IgD-negative memory B cell (primary cell): Measurements from ENCODE around the gene NXPE4. TPM values are rescaled to one million over a fixed set of nuclear protein-coding genes. Genes with fewer than 3 reads are reported as not detected.
"Not testable (repeated sequence)": the region's sequence is repeated elsewhere in the genome, so short reads cannot be mapped to it uniquely, and the experiment has no call there.

ENCODE experiments used
- H3K27ac Mint-ChIP-seq, 3 donors: one replicate each; pipeline ENCODE4 v1.8.0; 2020 to 2022; ENCODE audit warnings: mild to moderate bottlenecking in 3 of 3, mixed read lengths in 3 of 3, moderate library complexity in 1 of 3
- H3K27me3 Mint-ChIP-seq: one replicate; pipeline ENCODE4 v1.8.0; 2021; ENCODE audit warnings: mixed read lengths
- H3K36me3 Mint-ChIP-seq: one replicate; pipeline ENCODE4 v1.8.0; 2020; ENCODE audit warnings: mild to moderate bottlenecking, mixed read lengths
- H3K4me1 Mint-ChIP-seq, 3 donors: one replicate each; pipeline ENCODE4 v1.8.0; 2020 to 2022; ENCODE audit warnings: mixed read lengths in 3 of 3, mild to moderate bottlenecking in 1 of 3
- H3K4me3 Mint-ChIP-seq, 4 donors: one replicate each; pipeline ENCODE4 v1.8.0; 2020 to 2022; ENCODE audit warnings: mild to moderate bottlenecking in 4 of 4, mixed read lengths in 4 of 4, moderate library complexity in 3 of 4
- H3K9me3 Mint-ChIP-seq, 3 donors: one replicate each; pipeline ENCODE4 v1.8.0; 2020 to 2021; ENCODE audit warnings: mixed read lengths in 3 of 3, mild to moderate bottlenecking in 1 of 3
- polyA plus RNA-seq: library from polyadenylated mRNA; unstranded; fragments of 300-500 nt; fragmentation: Illumina TruSeq; gene quantifications from one replicate; pipeline ENCODE4 v1.2.3, GENCODE V29; 2021

Gene NXPE4
- polyA plus RNA-seq, 1 donor from 2014 or later: not detected

GRCh38 chr11:114615448-114616361 lies 20.1 kb upstream of the NXPE4 start:
- Mint-ChIP-seq H3K27me3 (no peaks in the 10 kb centered on the region), H3K9me3 (peaks cover 0 to 1% (median 0%) of the 10 kb centered on the region in 3 donors), H3K4me3 (no peak overlapping the region), H3K4me1 (no peaks in the 10 kb centered on the region), H3K36me3 (no peaks in the 10 kb centered on the region), H3K27ac (no peak overlapping the region)

- Mint-ChIP-seq H3K27me3 (no peaks in the 10 kb centered on the region), H3K4me1 (no peaks in the 10 kb centered on the region), H3K27ac (no peak overlapping the region), H3K36me3 (no peaks in the 10 kb centered on the region), H3K9me3 (no peaks in the 10 kb centered on the region), H3K4me3 (no peak overlapping the region)
Observed at GRCh38 chr11:114614127-114614720, 18.6 kb upstream of the NXPE4 start.

DNA sequence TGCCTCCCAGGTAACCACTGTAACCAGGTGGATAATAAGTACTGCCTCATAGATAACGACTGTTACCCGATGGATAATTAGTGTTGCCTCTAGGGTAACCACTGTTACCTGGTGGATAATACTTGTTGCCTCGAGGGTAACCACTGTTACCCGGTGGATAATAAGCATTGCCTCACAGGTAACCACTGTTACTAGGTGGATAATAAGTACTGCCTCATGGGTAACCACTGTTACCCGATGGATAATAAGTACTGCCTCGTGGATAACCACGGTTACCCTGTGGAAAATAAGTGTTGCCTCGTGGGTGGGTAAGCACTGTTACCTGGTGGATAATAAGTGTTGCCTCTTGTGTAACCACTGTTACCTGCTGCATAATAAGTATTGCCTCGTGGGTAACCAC lies 17.5 kb upstream of the NXPE4 start:
- not testable (repeated sequence) for H3K4me1 Mint-ChIP-seq, H3K27ac Mint-ChIP-seq, H3K36me3 Mint-ChIP-seq, H3K9me3 Mint-ChIP-seq, H3K27me3 Mint-ChIP-seq, H3K4me3 Mint-ChIP-seq

- no peak overlapping the region for H3K4me3 Mint-ChIP-seq
Observed at GRCh38 chr11:114612686-114613085, 17.1 kb upstream of the NXPE4 start.

GRCh38 chr11:114612199-114612598 lies 16.6 kb upstream of the NXPE4 start:
- not testable (repeated sequence) for H3K4me1 Mint-ChIP-seq, H3K27ac Mint-ChIP-seq, H3K9me3 Mint-ChIP-seq, H3K36me3 Mint-ChIP-seq, H3K27me3 Mint-ChIP-seq, H3K4me3 Mint-ChIP-seq

More at GRCh38 chr11:114612686-114613085, 17.1 kb upstream of the NXPE4 start:
- Mint-ChIP-seq H3K9me3 (peaks cover 0 to under 1% (median 0%) of the 10 kb centered on the region in 3 donors), H3K27me3 (no peaks in the 10 kb centered on the region), H3K27ac (no peak overlapping the region), H3K36me3 (no peaks in the 10 kb centered on the region), H3K4me1 (no peaks in the 10 kb centered on the region)

DNA sequence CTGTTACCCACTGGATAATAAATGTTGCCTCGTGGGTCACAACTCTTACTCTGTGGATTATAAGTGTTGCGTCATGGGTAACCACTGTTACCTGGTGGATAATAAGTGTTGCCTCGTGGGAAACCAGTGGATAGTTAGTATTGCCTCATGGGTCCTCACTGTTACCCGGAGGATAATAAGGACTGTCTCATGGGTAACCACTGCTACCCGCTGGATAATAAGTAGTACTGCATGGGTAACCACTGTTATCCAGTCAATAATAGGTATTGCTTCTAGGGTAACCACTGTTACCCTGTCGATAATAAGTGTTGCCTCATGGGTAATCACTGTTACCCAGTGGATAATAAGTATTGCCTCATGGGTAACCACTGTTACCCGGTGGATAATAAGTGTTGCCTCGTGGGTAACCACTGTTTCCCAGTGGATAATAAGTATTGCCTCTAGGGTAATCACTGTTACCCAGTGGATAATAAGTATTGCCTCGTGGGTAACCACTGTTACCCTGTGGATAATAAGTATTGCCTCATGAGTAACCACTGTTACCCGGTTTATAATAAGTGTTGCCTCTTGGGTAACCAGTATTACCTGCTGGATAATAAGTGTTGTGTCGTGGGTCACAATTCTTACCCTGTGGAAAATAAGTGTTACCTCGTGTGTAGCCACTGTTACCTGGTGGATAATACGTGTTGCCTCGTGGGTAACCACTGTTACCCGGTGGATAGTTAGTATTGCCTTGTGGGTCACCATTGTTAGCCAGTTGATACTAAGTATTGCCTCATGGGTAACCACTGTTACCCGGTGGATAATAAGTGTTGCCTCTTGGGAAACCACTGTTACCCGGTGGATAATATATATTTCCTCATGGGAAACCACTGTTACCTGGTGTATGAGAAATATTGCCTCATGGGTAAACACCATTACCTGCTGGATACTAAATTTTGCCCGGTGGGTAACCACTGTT lies 15.7 kb upstream of the NXPE4 start:
- Mint-ChIP-seq H3K36me3 (no peaks in the 10 kb centered on the region), H3K27ac (no peak overlapping the region), H3K4me1 (no peaks in the 10 kb centered on the region), H3K4me3 (no peak overlapping the region), H3K27me3 (no peaks in the 10 kb centered on the region), H3K9me3 (peaks cover 0 to 4% (median 3%) of the 10 kb centered on the region in 3 donors)

DNA sequence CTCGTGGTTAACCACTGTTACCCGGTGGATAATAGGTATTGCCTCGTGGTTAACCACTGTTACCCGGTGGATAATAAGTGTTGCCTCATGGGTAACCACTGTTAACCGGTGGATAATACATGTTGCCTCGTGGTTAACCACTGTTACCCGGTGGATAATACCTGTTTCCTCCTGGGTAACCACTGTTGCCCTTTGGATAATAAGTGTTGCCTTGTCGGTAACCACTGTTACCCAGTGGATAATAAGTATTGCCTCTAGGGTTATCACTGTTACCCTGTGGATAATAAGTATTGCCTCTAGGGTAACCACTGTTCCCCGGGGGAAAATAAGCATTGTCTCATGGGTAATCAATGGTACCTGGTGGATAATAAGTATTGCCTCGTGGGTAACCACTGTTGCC lies 15.0 kb upstream of the NXPE4 start:
- Mint-ChIP-seq H3K27me3 (no peaks in the 10 kb centered on the region), H3K4me1 (no peaks in the 10 kb centered on the region), H3K27ac (no peak overlapping the region), H3K4me3 (no peak overlapping the region), H3K9me3 (peaks cover 0 to 4% (median 3%) of the 10 kb centered on the region in 3 donors), H3K36me3 (no peaks in the 10 kb centered on the region)

- Mint-ChIP-seq H3K27me3 (no peaks in the 10 kb centered on the region), H3K9me3 (peaks cover 0 to 4% (median 4%) of the 10 kb centered on the region in 3 donors), H3K27ac (no peak overlapping the region), H3K36me3 (no peaks in the 10 kb centered on the region), H3K4me1 (no peaks in the 10 kb centered on the region), H3K4me3 (no peak overlapping the region)
Observed at GRCh38 chr11:114609429-114609828, 13.8 kb upstream of the NXPE4 start.

DNA sequence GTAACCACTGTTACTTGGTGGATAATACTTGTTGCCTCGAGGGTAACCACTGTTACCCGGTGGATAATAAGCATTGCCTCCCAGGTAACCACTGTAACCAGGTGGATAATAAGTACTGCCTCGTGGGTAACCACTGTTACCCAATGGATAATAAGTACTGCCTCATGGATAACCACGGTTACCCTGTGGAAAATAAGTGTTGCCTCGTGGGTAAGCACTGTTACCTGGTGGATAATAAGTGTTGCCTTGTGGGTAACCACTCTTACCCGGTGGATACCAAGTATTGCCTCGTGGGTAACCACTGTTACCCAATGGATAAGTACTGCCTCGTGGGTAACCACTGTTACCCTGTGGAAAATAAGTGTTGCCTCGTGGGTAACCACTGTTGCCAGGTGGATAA lies 13.0 kb upstream of the NXPE4 start:
- H3K27ac Mint-ChIP-seq, H3K4me3 Mint-ChIP-seq, H3K4me1 Mint-ChIP-seq, H3K36me3 Mint-ChIP-seq, H3K27me3 Mint-ChIP-seq, H3K9me3 Mint-ChIP-seq: not testable (repeated sequence)

- Mint-ChIP-seq H3K27me3 (no peaks in the 10 kb centered on the region), H3K27ac (no peak overlapping the region), H3K4me3 (no peak overlapping the region), H3K4me1 (no peaks in the 10 kb centered on the region), H3K36me3 (no peaks in the 10 kb centered on the region), H3K9me3 (peaks cover 0 to 4% (median 4%) of the 10 kb centered on the region in 3 donors)
Observed at GRCh38 chr11:114607753-114608459, 12.3 kb upstream of the NXPE4 start.

GRCh38 chr11:114606802-114607075 lies 11.2 kb upstream of the NXPE4 start:
- not testable (repeated sequence) for H3K4me3 Mint-ChIP-seq, H3K9me3 Mint-ChIP-seq, H3K27me3 Mint-ChIP-seq, H3K36me3 Mint-ChIP-seq, H3K27ac Mint-ChIP-seq, H3K4me1 Mint-ChIP-seq

DNA sequence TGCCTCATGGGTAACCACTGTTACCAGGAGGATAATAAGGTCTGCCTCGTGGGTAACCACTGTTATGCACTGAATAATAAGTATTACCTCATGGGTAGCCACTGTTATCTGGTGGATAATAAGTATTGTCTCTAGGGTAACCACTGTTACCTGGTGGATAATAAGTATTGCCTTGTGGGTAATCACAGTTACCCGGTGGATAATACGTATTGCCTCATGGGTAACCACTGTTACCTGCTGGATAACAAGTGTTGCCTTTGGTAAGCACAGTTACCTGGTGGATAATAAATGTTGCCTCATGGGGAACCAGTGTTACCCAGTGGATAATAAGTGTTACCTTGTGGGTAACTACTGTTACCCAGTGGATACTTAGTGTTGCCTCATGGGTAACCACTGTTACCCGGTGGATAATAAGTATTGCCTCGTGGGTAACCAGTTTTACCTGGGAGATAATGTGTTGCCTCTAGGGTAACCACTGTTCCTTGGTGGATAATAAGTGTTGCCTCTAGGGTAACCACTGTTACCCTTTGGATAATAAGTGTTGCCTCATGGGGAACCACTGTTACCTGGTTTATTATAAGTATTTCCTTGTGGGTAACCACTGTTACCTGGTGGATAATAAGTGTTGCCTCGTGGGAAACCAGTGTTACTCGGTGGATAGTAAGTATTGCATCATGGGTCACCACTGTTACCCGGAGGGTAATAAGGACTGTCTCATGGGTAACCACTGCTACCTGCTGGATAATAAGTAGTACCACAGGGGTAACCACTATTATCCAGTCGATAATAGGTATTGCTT lies 10.6 kb upstream of the NXPE4 start:
- H3K9me3 Mint-ChIP-seq: peaks cover 0 to 4% (median 4%) of the 10 kb centered on the region in 3 donors
- no peaks in the 10 kb centered on the region for H3K4me1 Mint-ChIP-seq
- no peaks in the 10 kb centered on the region for H3K36me3 Mint-ChIP-seq
- no peak overlapping the region for H3K27ac Mint-ChIP-seq
- H3K27me3 Mint-ChIP-seq: no peaks in the 10 kb centered on the region
- H3K4me3 Mint-ChIP-seq: no peak overlapping the region

DNA sequence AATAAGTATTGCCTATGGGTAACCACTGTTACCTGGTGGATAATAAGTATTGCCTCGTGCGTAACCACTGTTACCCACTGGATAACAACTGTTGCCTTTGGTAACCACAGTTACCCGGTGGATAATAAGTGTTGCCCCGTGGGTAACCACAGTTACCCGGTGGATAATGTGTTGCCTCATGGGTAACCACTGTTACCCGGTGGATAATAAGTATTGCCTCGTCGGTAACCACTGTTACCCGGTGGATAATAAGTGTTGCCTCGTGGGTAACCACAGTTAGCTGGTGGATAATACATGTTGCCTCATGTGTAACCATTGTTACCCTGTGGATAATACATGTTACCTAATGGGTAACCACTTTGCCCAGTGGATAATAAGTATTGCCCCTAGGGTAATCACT lies 9.8 kb upstream of the NXPE4 start:
- no peak overlapping the region for H3K27ac Mint-ChIP-seq
- H3K36me3 Mint-ChIP-seq: no peaks in the 10 kb centered on the region
- no peak overlapping the region for H3K4me3 Mint-ChIP-seq
- H3K9me3 Mint-ChIP-seq: peaks cover 0 to 4% (median 4%) of the 10 kb centered on the region in 3 donors
- no peaks in the 10 kb centered on the region for H3K27me3 Mint-ChIP-seq
- H3K4me1 Mint-ChIP-seq: no peaks in the 10 kb centered on the region

DNA sequence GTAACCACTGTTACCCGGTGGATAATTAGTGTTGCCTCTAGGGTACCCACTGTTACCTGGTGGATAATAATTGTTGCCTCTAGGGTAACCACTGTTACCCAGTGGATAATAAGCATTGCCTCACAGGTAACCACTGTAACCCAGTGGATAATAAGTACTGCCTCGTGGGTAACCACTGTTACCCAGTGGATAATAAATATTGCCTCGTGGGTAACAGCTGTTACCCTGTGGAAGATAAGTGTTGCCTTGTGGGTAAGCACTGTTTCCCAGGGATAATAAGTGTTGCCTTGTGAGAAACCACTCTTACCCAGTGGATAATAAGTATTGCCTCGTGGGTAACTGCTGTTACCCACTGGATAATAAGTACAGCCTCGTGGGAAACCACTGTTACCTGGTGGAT lies 9.3 kb upstream of the NXPE4 start:
- Mint-ChIP-seq H3K36me3 (no peaks in the 10 kb centered on the region), H3K4me1 (no peaks in the 10 kb centered on the region), H3K27me3 (no peaks in the 10 kb centered on the region), H3K9me3 (peaks cover 0 to 4% (median 4%) of the 10 kb centered on the region in 3 donors), H3K27ac (no peak overlapping the region), H3K4me3 (no peak overlapping the region)
